HL-60/S4 (cell line): Measurements from ENCODE around the gene PLD1.
"Not testable (repeated sequence)": the region's sequence is repeated elsewhere in the genome, so short reads cannot be mapped to it uniquely, and the experiment has no call there.

Source experiments
- in situ Hi-C: fragments of 300-500 bp; cut with MboI; formaldehyde crosslinking; loops from 2 replicates; pipeline ENCODE4 v1.14.3; 2022; ENCODE audit warnings: low sequenced_read_pairs

PLD1 gene

GRCh38 chr3:171821044-171821443 lies 10.8 kb upstream of the PLD1 start:
- in situ Hi-C loops = no loop called here

GRCh38 chr3:171817074-171817800 lies 7.0 kb upstream of the PLD1 start:
- in situ Hi-C loops = no loop called here

- in situ Hi-C loops = no loop called here
Measured at GRCh38 chr3:171815973-171816595, 5.8 kb upstream of the PLD1 start.

GRCh38 chr3:171814662-171815061 lies 4.4 kb upstream of the PLD1 start:
- in situ Hi-C loops = not testable (repeated sequence)

- in situ Hi-C loops = no loop called here
Measured at GRCh38 chr3:171813897-171814460, 3.7 kb upstream of the PLD1 start.

GRCh38 chr3:171813278-171813896 lies 3.1 kb upstream of the PLD1 start:
- in situ Hi-C loops = no loop called here

- in situ Hi-C loops = no loop called here
Measured at GRCh38 chr3:171812811-171813210, 2.5 kb upstream of the PLD1 start.

GRCh38 chr3:171811913-171812335 lies 1.6 kb upstream of the PLD1 start:
- in situ Hi-C loops = no loop called here

GRCh38 chr3:171811295-171811912 lies 1.1 kb upstream of the PLD1 start:
- in situ Hi-C loops = no loop called here

GRCh38 chr3:171810629-171811294 lies 479 bp upstream of the PLD1 start:
- in situ Hi-C loops = no loop called here

- in situ Hi-C loops = no loop called here
Measured at GRCh38 chr3:171809611-171809860, 747 bp downstream of the PLD1 start.

- in situ Hi-C loops = no loop called here
Measured at GRCh38 chr3:171807806-171808205, 2.5 kb downstream of the PLD1 start.

- in situ Hi-C loops = no loop called here
Measured at GRCh38 chr3:171807129-171807675, 3.1 kb downstream of the PLD1 start.

- in situ Hi-C loops = no loop called here
Measured at GRCh38 chr3:171806200-171807128, 3.8 kb downstream of the PLD1 start.

- in situ Hi-C loops = no loop called here
Measured at GRCh38 chr3:171805687-171806086, 4.6 kb downstream of the PLD1 start.

GRCh38 chr3:171804618-171805389 lies 5.5 kb downstream of the PLD1 start:
- in situ Hi-C loops = no loop called here

GRCh38 chr3:171803044-171803443 lies 7.2 kb downstream of the PLD1 start:
- in situ Hi-C loops = no loop called here

GRCh38 chr3:171802590-171802956 lies 7.7 kb downstream of the PLD1 start:
- in situ Hi-C loops = no loop called here
